GM19467 (cell line): ENCODE results near the gene NME7.
"Not testable (repeated sequence)": the region's sequence is repeated elsewhere in the genome, so short reads cannot be mapped to it uniquely, and the experiment has no call there.

Source experiments
- ATAC-seq: cut with Tn5 transposase; IDR thresholded peaks from one replicate; pipeline ENCODE4 v1.9.1; 2021; ENCODE audit warnings: mild to moderate bottlenecking, moderate library complexity; ENCODE audit not compliant: unreplicated experiment

Gene NME7, protein sequence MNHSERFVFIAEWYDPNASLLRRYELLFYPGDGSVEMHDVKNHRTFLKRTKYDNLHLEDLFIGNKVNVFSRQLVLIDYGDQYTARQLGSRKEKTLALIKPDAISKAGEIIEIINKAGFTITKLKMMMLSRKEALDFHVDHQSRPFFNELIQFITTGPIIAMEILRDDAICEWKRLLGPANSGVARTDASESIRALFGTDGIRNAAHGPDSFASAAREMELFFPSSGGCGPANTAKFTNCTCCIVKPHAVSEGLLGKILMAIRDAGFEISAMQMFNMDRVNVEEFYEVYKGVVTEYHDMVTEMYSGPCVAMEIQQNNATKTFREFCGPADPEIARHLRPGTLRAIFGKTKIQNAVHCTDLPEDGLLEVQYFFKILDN

DNA sequence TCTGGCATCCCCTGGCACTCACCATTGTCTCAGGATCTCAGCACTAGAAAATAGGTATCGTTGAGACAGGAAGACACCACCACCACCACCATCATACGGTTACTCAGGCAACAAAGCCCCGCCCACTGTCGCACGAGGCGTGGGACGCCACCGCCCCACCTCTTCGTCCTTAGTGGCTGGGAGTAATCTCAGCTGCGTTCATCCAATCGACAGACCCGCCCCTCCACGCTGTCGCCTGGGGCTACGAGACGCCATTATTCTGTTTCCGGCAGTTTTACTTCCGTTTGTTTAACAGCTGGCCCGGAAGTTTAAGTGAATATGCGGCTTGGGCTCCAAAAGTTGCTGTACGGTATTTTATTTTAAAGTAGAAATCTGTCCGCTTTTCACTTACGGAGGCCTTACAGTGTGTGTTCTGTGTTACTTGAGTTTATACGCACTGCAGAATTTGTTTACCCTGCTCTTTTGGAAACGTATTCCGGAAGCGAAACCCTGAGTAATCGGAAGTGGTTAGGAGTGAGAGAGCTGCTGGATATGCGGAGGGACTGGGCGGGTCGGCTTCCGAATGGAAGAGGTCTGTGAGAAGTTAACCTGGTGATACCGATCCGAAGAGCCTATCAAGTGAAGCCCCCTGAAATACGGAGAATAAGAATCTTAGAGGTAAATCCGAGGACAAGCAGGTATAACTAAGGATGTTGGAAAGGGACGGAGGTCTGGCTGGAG, at the start of gene NME7, which contains the start of gene BLZF1:
Gene NME7 (minus strand): TSS at position 112 of the 720 bp plus-strand sequence. CDS start 87 bp downstream, at position 25.
Gene BLZF1 (plus strand): TSS at position 510 of the 720 bp plus-strand sequence. CDS start 1,328 bp downstream, outside the sequence.
- ATAC-seq, result peak; percentile 95

DNA sequence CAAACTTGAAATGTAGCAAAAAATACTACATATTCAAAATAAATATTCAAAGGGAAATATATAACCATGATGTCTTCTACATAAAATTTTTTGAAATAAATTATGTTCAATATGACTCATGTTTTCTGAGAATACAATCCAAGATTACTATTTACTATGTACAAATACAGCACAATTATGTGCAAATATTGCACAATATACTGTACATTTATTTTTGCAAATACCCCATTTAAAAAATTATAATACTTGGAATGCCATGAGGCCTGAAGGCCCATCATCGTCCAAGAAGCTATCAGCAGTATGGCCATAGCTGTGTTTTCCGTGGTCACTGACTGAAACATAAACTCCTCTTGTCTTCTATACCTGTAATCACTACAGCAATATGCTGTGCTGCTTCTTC, 47.4 kb upstream of the NME7 start:
- ATAC-seq, result no peak

DNA sequence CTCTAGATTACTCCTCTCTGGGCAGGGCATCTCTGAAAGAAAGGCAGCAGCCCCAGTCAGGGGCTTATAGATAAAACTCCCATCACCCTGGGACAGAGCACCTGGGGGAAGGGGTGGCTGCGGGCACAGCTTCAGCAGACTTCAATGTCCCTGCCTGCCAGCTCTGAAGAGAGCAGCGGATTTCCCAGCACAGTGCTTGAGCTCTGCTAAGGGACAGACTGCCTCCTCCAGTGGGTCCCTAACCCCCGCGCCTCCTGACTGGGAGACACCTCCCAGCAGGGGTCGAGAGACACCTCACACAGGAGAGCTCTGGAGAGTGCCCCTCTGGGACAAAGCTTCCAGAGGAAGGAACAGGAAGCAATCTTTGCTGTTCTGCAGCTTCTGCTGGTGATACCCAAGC, 40.7 kb upstream of the NME7 start:
- not testable (repeated sequence) for ATAC-seq

DNA sequence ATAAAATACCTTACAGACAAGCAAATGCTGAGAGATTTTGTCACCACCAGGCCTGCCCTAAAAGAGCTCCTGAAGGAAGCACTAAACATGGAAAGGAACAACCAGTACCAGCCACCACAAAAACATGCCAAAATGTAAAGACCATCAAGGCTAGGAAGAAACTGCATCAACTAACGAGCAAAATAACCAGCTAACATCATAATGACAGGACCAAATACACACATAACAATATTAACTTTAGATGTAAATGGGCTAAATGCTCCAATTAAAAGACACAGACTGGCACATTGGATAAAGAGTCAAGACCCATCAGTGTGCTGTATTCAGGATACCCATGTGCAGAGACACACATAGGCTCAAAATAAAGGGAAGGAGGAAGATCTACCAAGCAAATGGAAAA, 35.0 kb upstream of the NME7 start:
- ATAC-seq, result not testable (repeated sequence)

DNA sequence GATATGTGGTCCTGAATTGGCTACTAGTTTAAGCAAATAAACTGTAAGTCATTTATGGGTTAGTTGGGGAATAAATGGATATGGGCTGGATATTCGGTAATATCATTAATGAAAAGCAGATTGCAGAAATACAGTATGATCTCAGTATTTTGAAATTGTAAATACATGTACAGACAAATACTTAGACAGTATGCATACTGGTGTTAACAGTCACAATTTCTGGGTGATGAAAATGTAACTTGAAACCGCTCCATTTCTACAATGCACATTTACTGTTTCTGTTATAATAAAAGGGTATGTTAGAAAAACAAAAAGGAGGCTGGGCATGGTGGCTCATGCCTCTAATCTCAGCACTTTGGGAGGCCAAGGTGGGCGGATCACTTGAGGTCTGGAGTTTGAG, 28.4 kb upstream of the NME7 start:
- ATAC-seq, result no peak

DNA sequence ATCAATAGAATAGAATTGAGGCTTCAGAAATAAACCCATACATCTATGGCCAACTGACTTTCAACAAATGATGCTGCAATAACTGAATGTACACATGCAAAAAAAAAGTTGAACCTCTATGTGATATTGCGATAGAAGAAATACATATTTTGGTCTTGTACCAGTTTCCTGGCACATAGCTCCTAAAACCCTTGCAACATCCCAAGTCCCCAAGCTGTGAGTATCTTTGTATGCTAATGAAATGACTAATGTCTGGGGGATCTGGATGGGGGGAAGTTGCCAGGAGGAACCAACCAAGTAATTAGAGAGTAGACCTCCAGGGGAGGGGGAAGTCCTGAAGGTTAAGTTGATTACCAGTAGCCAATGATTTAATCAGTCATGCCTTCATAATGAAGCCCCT, 24.8 kb upstream of the NME7 start:
- no peak for ATAC-seq

DNA sequence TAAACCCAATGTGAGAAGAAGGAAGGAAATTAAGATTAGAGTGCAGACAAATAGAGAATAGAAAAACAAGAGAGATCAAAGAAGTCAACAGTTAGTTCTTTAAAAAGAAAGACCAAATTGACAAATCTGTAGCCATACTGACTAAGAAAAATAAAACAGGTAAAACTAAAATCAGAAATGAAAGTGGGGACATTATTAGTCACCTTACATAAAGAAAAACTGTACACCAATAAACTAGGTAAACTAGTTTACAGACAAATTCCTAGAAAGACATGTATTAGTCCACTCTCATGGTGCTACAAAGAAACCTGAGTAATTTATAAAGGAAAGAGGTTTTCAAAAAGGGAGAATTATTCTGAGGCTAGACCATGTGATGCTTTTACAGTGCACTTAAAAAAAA, 22.7 kb upstream of the NME7 start:
- ATAC-seq, result peak; percentile 67

DNA sequence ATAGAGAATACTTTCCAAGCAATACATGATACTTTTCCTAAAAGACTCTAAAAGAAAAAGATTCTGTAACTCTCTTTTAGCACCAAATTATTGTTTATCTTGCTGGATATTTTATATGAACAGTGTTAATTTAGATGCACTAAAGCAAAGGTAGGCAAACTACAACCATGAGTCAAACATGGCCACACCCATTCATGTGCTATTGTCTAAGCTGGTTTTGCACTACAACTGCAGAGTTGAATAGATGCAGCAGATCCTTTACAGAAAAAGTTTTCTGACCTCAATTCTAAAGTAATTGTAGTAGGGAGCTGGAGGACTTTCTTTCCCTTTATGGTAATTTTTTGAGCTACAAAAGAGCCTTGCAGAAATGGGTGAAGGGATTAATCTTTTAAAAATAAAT, 19.8 kb upstream of the NME7 start:
- no peak for ATAC-seq

DNA sequence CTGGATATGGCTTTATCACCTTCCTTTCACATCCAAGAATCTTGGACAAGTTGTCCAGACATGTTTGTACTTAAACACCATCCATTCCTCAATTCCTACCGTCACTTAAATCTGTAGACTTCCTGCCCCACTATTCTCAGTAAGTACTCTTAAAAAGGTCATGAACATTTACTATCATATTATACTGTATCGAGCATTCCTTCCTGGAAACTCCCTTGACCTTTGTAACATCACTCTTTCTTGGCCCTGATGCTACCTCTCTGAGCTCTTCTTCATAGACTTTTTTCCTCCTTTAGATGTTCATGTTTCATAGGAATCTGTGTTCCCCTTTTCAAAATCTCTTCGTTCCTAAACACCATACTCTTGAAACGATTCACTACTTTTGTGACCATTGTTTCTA, 15.9 kb upstream of the NME7 start:
- no peak for ATAC-seq

DNA sequence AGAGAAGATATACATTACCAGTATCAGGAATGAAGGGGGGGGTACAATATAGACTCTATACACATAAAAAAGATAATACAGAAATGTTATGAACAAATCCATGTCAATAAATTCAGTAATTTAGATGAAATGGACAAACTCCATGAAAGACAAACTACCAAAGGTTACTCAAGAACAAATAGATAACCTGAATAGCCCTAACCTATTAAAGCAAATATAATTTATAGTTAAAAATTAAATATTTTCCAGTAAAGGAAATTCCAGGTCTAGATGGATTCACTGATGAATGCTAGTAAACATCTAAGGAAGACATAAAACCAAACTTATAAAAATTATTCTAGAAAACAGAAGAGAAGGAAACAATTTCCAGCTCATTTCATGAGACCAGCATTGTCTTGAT, 13.6 kb upstream of the NME7 start:
- ATAC-seq, result no peak

DNA sequence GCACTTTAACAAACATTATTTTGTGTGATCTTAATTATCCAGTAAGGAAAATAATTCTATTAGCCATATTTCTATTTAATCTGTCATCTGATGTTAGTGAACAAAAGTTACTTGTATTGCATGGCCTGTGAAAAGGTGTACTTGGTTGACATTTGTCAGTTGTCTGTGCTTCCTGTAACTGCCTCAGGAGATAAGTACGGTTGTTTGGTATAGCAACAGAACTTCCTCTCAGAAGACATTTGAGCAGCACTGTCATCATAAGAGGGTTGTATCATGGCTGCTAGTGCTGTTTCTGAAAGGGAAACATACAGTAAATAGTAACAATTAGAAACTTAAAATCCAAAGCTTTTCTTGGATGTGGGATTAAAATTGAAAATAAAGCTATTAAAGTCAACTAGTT, 3.8 kb upstream of the NME7 start:
- ATAC-seq, result no peak

DNA sequence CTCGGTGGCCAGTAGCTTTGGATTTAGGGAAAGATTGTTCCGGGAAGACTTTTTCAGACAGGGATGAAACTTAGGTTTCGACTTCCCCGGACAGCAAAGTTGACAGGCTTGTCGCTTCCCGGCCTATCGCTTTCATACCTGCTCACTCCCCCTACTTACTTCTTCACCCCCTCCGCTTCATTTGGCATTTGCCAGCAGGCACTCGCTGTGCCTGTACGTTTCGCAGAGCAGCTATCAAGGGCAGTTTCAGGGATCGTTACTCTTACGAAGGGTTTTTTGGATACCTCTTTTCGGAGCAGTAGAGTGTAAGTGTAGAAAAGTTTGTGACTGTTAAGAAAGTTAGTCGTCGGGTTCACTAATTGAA, 791 bp upstream of the NME7 start:
- no peak for ATAC-seq

DNA sequence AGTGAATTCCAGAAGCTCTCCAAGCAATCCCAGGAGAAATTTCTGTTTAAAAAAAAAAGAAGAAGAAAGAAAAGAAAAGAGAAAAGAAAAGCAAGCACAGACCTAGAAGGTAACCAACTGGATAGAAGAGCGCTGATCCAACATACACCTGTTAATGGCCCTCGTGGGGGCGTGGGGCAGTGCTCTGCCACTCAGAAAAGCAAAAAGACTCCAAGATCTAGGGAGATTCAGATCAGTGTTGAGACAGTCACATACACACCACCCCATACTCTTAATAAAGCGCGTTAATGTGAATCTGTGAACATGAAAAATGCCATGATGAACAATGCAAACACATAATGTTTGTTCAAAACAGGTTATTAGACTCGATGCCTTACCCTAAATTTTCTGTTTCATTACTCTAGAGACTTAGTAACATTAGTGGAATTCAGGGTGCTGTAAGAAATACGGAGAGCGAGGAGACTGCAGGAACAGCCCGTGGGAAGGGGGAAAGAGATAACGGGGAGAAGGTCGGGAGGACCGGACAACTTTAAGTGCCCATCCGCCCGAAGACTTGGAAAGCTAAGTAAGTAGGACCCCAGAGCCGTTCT, 406 bp downstream of the NME7 start:
- ATAC-seq, result no peak

DNA sequence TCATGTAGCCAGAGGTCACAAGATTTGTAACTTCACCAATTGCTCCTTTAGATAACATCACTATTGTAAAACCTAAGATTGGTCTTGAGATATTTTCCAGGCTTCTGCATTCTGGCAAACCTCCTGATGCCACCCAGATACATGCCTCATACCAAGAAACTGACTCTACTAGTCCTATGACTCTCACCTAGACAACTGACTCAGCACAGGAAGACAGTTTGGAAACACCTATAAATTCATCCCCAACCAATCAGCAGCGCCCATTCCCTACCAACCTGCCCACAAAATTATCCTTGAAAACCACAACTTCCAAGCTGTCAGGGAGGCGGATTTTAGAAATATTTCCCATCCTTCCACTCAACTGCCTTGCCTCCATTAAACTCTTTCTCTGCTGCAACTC, 2.6 kb downstream of the NME7 start:
- no peak for ATAC-seq

DNA sequence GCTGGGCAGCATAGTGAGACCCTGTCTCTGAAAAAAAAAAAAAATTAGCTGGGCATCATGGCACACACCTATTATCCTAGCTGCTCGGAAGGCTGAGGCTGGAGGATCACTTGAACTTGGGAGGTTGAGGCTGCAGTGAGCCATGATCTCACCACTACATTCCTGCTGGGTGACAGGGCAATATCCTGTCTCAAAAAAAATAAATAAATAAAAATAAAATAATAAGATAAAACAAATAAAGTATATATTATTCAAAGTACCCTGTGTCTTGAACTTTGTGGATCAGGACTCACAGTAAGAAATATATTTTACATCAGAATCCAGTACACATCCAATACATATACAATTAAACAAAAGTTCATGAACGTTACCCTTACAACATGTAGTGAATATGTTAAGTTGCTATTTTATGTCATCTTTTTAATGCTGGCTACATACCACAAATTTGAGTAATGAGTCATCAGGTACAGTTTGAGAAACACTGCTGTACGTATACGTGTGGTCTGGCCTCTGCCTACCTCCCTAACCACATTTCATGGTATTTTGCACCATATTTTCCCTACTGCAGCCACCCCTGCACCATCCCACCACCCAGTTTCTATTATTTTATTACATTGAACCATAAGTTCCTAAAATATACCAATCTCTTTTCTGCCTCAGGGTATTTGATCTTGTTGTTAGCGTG, 4.4 kb downstream of the NME7 start:
- ATAC-seq, result no peak

DNA sequence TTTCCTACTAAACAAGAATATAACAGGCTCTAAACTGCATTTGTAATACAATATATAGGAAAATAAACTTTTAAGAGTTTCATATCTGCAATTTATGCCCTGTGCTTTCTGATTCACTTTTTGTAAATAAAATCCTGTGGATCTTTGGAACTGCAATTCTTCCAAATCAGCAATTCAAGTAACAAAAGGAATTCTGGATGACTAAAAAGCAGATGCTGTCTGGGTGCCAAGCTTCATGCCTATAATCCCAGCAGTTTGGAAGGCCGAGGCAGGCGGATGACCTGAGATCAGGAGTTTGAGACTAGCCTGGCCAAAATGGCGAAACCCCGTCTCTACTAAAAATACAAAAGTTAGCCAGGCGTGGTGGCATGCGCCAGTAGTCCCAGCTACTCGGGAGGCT, 6.3 kb downstream of the NME7 start:
- ATAC-seq, result no peak

DNA sequence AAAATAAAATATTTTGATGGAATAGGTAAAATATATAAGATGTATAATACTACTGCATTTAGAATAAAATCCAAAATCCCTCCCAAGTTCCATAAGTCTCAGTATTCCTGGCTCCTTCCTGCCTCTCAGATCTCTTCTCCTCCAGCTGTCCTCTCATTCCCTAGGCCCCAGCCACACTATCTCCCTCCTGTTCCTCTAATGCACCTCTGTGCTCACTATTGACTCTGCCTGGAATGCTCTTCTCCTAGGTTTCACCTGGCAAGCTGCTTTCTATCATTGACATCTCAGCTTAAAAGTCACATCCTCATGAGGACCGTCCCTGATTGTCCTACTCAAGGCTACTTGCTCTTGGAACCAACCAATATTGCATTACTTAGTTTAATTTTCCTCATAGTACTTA, 7.2 kb downstream of the NME7 start:
- ATAC-seq, result no peak

DNA sequence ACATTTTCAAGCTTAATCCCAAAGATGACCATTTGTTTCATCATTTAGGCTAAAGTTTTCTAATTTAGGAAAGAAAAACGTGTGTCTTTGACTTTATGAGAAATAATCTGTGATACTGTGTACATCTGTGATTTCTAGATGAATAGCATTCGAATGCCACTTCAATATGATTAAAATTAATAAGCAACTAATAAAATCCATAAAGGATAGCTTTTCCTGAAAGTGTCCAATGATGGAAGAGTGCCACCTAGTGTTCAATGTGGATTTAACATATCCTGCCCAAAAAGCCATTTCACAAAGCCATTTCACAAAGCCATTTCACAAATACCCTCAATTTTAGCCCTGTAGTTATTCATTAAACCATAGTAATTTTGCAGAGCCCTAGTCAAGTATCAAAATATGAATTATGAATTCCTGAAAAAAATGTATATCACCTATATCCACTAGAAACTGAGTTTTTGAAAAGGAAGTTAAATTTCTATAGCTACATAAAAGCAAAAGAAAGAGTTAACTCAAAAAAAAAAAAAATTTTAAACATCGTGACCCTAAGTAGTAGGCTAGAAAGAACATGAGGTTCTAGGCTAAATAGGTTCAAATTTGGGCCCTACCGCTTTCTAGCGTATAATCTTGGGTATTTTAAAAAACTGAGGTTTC, 19.1 kb downstream of the NME7 start:
- no peak for ATAC-seq

DNA sequence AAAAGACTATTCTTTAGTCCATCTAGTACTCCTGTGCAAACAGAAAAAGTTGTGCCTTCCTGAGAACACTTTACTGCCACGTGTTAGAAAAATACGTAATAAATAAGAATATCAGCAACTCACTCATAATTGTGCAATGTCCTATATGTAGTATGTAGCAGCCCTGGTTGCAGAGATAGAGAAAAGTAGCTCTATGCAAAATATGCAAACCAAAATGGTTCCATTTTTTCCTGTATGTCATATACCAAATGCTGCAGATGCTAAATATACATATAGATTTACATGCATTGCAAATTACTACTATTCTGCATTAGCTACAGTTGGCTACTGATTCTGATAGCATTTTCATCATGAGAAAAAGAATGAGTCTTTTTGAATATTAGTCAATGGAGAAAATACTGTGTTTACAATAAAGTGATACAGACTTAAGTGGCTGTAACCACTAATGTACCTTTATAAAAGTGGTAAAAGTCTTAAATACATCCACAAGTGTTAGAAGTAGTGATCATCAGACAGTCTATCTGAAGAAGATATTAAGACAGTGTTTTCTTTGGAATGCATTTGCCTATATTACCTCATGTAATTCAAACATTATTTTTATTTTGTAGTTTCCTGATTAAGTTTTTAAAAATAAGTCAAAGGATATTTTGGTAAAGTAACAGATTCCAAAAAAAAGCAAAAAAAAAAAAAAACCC, 19.8 kb downstream of the NME7 start:
- no peak for ATAC-seq

DNA sequence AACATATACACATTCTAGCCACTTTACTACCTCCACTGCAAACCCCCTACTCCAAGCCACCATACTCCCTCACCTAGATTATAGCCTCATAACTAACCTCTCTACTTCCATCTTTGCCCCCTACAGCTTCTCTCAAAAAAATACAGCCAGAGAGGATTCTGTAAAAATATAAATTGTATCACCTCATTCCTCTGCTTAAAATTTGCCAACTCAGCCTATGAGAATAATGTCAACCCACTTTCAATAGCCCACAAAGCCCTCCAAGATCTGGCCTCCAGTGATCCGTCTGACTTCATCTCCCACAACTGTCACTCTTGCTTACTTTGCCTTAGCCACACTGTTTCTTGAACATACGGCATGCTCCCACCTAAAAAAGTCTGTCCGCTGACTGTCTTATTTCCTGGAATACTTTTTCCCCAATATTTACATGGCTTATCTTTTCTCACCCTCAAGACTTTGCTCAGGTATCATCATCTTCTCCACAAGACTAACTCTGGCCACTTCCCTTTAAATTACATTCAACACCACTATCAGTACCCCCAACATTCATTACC, 21.5 kb downstream of the NME7 start:
- ATAC-seq, result no peak
